Bronchial epithelial cell (primary cell): ENCODE data around the gene ABCA7. TPM values are rescaled to one million over a fixed set of nuclear protein-coding genes. Genes with fewer than 3 reads are reported as not detected.
A peak's percentile ranks its signal among the peaks of the same experiment; 100 is the strongest.

Experiments
- DNase-seq: peaks from one replicate; pipeline ENCODE4 v3.0.0-alpha.2; 2010; ENCODE audit warnings: low read depth
- FAIRE-seq: peaks from 2 replicates; lab custom pipeline; 2011; peaks lifted over from hg19 to GRCh38; lab: Jason Lieb, UNC
- H3K27me3 ChIP-seq: 2 replicates; pipeline ENCODE4 v1.5.1; 2011; ENCODE audit warnings: low read length; ENCODE audit not compliant: control insufficient read depth, insufficient read depth
- H3K36me3 ChIP-seq: 2 replicates; pipeline ENCODE4 v1.5.1; 2011; ENCODE audit warnings: low read length; ENCODE audit not compliant: control insufficient read depth, insufficient read depth
- H3K4me3 ChIP-seq: 2 replicates; pipeline ENCODE4 v1.5.1; 2011; ENCODE audit warnings: mild to moderate bottlenecking, low read depth, low read length, control low read depth
- total RNA-seq: library from RNA; depleted of rRNA; stranded (reverse); fragments of >200 nt; gene quantifications from 2 replicates; pipeline ENCODE4 v1.2.1, GENCODE V29; 2014
- TF ChIP-seq, protein P1 (sequence below): IDR thresholded peaks from 2 replicates; pipeline ENCODE4 v1.5.1; 2011; ENCODE audit warnings: mild to moderate bottlenecking, moderate library complexity, low read length, control low read depth, inconsistent platforms; ENCODE audit not compliant: insufficient read depth, severe bottlenecking

The ABCA7 gene
- total RNA-seq, 1 donor from 2014 or later = 6.8 TPM

DNA sequence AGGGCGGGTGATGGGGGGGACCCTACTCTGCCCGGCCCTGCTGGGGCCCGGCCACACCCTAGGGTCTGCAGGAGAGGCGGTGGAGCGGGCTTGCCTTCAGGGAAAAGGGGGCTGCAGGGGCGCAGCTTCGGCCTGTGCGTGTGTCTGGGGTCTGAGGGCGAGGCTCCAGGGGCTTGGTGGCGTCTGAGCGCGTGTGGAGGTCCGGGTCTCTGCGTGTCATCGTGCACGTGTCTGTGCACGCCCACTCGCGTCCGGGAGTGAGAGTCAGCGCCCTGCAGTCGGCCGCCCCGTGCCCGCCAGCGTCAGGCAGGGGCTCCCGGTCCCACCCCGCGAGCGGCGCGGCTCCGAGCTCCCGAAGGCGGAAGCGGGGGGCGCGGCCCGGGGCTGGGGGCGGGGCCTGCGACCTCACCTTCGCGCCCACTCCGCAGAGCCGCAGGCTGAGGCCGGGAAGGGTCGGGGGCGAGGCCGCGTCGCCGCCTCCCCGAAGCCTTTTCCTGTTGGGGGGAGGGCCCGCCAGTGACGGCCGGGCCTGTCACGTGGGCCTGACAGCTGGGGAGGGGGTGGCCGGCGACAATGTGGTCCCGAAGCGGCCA is 26.9 kb downstream of the ABCA7 start, which contains the start of gene ARHGAP45:
Gene ARHGAP45 (plus strand): TSS at position 420 of the 593 bp plus-strand sequence. CDS start 239 bp downstream, outside the sequence.
- Histone ChIP-seq H3K4me3 (peak within 1 kb of the TSS; percentile 27), H3K27me3 (peaks cover 5% of the 10 kb centered on the region), H3K36me3 (no peaks in the 10 kb centered on the region)
- no peak for DNase-seq
- TF ChIP-seq, protein P1, sequence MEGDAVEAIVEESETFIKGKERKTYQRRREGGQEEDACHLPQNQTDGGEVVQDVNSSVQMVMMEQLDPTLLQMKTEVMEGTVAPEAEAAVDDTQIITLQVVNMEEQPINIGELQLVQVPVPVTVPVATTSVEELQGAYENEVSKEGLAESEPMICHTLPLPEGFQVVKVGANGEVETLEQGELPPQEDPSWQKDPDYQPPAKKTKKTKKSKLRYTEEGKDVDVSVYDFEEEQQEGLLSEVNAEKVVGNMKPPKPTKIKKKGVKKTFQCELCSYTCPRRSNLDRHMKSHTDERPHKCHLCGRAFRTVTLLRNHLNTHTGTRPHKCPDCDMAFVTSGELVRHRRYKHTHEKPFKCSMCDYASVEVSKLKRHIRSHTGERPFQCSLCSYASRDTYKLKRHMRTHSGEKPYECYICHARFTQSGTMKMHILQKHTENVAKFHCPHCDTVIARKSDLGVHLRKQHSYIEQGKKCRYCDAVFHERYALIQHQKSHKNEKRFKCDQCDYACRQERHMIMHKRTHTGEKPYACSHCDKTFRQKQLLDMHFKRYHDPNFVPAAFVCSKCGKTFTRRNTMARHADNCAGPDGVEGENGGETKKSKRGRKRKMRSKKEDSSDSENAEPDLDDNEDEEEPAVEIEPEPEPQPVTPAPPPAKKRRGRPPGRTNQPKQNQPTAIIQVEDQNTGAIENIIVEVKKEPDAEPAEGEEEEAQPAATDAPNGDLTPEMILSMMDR = no peak
- no peak for FAIRE-seq

DNA sequence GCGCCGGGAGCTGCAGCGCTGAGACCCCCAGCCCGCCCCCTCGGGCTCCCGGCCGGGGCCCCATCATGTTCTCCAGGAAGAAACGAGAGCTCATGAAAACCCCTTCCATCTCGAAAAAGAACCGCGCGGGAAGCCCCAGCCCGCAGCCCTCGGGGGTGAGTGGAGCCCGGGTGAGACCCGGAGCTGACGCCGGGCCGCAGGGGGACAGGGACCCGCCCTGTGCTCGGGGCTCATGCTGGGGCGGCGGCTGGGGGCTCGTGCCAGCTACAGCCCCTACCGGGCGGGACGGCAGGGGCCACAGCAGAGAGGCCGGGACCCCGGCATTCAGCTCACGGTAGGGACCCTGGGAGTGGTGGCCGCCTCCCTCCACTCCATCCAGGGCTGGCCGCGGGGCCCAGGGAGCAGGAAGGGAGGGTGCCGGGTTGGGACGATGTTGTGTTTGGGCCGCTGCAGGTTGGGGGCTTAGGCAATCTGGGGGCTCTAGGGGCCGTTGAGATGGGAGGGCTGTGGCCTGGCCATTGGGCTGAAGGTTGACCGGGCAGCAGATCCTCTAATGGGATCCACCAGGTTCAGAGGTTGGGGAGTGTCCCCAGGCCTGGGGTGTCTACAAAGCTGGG is 27.5 kb downstream of the ABCA7 start:
- TF ChIP-seq, protein P1 = no peak
- H3K4me3 ChIP-seq = peak overlapping the region; percentile 27
- H3K36me3 ChIP-seq = no peaks in the 10 kb centered on the region
- FAIRE-seq (no peak), DNase-seq (no peak)
- H3K27me3 ChIP-seq = peaks cover 5% of the 10 kb centered on the region

DNA sequence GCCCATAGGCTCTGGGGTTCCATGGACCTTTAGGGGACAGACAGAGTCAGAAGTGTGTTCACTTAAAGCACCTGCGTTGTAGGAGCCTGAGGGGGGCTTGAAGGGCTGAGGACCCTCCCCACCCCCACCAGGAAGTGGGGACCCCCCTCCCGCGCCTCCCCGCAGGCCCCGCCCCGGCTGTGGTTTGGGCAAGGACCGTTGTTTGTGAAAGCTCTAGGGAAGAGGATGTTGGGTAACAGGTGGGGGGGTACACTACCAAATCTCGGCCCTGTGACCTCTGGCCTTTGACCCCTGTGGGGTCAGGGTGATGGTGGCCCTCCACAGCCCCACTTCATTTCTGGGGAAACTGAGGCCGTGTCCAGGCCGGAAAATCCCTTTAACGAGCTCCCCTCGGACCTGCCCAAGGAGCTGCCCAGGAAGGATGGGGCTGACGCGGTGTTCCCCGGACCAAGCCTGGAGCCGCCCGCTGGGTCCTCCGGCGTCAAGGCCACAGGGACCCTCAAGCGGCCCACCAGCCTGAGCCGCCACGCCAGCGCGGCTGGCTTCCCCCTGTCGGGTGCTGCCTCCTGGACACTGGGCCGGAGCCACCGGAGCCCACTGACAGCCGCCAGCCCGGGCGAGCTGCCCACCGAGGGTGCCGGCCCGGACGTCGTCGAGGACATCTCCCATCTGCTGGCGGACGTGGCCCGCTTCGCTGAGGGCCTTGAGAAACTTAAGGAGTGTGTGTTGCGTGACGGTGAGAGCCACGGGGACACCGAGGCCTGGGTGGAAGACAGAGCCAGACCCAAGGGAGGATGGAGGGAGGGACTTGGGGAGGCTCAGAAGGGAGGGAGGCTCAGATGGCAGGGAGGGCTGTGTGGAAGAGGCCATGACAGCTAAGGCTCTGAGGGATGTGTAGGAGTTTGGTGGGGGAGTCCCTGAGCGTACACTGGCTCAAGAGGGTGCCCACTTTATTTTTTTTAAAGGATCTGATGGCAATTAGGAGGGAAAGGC is 28.4 kb downstream of the ABCA7 start:
- H3K27me3 ChIP-seq = peaks cover 5% of the 10 kb centered on the region
- TF ChIP-seq, protein P1 = no peak
- H3K36me3 ChIP-seq = no peaks in the 10 kb centered on the region
- DNase-seq (no peak), FAIRE-seq (peak; percentile 58)
- H3K4me3 ChIP-seq = no peak overlapping the region

DNA sequence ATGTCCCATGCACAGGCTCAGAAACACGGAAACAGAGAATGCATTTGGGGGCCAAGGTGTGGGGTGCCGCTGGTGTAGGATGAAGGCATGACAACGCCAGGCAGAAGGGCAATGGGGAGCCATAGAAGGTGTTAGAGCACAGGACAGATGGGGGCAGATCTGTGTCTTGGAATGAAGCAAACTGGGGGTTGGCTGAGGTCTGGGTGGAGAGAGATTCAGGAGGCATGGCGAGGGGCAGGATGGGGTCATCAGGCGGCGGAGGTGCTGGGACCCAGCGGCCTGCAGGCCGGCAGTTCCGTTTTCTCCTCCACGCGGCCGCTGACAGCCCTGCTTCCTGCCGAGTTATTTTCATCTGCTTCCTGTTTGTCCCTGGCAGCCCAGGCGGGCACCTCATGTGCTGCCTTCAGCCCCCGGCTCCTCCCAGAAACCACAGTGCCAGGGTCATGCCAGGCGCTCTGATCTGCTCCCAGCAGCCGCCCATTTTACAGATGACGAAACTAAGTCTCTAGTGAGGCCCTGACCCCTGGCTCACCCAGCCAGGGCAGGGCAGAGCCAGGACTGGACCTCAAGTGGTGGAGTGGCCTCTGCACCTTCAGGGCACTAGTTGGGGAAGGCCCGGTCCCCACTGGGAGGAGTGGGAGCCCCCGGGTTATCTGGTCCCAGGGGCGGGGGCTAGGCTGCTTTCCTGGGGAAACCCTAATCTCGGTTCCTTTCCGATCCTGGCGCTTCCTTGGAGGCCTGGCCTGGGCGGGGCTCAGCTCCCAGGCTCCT is 29.3 kb downstream of the ABCA7 start:
- Histone ChIP-seq H3K27me3 (peaks cover 5% of the 10 kb centered on the region), H3K36me3 (no peaks in the 10 kb centered on the region), H3K4me3 (no peak overlapping the region)
- FAIRE-seq (no peak), DNase-seq (no peak)
- TF ChIP-seq, protein P1 = no peak

DNA sequence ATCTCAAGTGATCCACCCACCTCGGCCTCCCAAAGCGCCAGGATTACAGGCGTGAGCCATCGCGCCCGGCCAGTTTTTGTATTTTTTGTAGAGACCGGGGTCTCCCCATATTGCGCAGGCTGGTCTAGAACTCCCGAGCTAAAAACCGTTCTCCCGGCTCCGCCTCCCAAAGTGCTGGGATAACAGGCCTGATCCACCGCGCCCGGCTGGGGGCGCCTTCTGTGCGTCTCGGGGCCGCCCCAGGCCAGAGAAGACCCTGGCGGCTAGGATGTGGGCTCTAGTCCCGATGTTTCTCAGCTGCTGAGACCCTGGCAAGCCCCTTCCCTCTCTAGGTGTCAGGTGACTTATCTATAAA is 30.6 kb downstream of the ABCA7 start:
- peaks cover 5% of the 10 kb centered on the region for H3K27me3 ChIP-seq
- no peak overlapping the region for H3K4me3 ChIP-seq
- no peaks in the 10 kb centered on the region for H3K36me3 ChIP-seq
- TF ChIP-seq, protein P1 = peak; percentile 32
- DNase-seq (no peak), FAIRE-seq (no peak)
